ENCODE data around the gene TPRN.

Gene TPRN

DNA sequence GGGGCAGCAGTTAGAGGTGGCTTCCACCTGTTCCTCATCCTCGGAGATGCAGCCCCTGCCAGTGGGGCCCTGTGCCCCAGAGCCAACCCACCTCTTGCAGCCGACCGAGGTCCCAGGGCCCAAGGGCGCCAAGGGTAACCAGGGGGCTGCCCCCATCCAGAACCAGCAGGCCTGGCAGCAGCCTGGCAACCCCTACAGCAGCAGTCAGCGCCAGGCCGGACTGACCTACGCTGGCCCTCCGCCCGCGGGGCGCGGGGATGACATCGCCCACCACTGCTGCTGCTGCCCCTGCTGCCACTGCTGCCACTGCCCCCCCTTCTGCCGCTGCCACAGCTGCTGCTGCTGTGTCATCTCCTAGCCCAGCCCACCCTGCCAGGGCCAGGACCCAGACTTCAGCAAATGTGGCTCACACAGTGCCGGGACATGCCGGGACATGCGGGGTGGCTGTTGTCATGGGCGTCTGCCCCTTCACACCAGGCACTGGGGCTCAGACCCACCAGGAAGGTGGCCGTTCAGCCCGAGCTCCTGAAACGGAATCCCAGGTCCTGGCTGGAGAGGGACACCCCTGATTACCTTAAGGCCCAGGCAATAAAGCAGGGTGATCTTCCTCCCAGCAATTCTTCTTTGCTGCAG is 25.3 kb upstream of the TPRN start:
- no peak for DNase-seq (ENCODE audit: low spot score)

DNA sequence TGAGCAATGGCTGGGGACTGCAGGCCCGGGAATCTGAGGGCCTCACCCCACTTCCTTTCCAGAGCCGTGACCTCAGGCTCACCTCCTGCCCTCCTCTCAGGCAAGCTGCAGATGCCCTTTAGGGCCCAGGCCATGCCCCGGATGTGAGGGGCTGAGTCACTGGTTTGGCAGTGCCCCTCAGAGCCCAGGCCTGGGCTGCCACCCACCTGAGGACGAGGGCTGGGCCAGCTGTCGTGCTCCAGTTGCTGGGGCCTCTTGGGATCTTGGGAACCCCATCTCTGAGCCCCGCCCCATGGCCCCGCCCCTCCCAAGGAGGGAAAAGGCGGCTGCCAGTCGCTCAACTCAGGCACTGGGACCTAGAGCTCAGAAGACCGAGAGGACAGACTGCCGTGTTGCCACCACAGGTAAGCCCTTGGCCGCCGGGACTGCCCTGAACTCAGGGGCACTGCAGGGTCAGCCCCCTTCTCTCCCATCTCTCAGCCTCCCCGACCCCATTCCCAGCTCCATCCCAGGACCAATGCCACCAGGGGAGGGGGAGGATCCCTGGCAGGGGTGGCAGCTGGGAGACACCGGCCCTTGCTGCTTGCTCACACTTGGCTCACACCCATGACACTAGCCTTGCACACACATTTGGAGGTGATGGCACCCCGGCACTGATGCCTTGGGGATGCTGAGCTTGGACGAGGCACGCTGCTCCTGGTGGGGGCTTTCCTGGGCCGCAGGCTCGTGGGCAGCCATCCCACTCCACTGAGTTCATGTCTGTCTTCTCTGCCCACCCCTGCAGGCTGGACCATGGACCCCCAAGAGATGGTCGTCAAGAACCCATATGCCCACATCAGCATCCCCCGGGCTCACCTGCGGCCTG is 24.5 kb upstream of the TPRN start, which contains the start of gene CYSRT1:
CYSRT1 (plus strand) TSS at position 345 of the 865 bp plus-strand sequence; CDS start at position 793, 448 bp downstream.
- no peak for DNase-seq (ENCODE audit: low spot score)

DNA sequence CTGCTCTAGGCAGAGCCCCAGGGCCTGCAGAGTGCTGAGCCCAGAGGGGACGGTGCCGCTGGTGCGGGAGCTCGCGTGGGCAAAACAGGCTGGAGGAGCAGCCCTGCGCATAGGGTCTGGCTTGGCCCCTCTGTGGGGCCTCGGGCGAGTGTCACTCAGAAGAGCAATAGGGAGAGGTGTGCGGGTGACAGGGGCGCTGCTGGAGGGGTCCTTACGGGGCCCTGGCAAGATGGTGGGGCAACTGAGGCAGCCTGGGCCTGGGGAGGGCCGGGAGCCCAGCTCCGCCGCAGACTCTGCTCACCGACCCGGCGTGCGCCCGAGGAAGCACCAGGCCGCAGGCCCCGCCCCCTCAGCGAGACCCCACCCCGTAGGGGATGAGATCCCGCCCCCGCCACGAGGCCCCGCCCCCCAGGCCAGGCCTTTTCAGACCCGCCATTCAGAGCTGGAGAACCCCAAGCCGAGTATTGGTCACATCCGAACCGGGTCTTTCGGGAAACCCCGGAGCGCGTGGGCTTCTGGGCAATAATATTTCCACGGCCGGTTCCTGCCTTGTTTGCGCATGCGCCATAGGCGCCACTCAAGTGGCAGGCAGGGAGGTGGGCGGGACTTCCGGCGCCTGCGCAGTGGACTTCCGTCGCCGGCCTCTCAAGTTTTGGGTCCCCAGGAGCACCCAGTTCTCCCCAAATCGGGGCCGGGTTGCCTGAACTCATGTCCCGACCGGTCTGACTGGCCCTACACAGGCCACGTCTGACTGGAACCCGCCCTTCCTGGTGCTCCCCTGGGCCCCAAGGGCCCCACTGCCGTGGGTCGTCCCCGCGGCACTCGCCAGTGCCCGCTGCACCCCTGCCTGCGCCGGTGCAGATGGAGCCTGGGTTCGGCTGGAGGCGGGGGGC is 22.8 kb upstream of the TPRN start:
- DNase-seq (ENCODE audit: low spot score), result peak; percentile 99

DNA sequence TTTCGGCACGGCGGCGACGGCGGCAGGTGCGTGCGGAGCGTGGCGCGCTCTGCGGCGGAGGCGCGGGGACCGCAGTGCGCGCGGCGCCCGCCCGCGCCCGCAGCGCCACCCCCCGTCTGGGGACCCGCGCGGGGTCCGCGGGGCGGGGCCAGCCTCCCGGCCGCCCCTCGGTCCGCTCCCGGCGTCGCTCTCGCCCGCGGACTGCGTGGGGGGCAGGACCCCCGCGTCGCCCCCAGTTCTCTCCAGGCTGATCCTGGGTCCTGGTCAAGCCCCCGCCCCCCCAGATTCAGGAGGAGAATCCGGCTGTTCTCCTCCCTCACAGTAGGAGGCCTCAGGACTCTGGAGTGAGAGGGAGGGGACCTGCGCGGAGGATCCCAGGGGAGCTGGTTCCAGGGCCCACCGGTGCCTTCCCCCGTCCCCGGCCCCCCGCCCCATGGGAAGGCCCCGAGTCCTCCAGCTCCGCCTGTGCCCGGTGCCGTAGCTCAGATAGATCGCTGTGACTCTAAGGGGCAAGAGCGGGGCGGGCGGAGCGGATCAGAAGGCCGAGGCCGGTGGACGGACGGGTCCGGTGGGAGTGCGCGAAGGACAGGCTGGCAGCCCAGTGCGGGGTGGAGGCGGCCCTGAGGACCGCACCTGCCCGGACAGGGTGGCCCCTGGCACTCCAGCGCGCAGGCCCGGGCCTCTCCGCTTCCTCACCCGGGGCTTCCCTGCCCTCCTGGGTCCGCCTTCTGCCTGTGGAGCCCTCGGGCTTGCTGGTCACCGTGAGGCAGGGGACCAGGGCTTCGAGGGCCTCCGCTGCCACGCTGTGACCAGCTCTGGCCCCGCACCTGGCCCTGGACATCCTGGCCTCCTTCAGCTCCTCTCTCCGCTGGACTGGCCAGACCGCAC is 21.9 kb upstream of the TPRN start, which contains the start of gene RNF208:
RNF208 (minus strand) TSS at position 51 of the 888 bp plus-strand sequence. CDS start 1,028 bp downstream, outside the sequence.
- DNase-seq (ENCODE audit: low spot score), result no peak

DNA sequence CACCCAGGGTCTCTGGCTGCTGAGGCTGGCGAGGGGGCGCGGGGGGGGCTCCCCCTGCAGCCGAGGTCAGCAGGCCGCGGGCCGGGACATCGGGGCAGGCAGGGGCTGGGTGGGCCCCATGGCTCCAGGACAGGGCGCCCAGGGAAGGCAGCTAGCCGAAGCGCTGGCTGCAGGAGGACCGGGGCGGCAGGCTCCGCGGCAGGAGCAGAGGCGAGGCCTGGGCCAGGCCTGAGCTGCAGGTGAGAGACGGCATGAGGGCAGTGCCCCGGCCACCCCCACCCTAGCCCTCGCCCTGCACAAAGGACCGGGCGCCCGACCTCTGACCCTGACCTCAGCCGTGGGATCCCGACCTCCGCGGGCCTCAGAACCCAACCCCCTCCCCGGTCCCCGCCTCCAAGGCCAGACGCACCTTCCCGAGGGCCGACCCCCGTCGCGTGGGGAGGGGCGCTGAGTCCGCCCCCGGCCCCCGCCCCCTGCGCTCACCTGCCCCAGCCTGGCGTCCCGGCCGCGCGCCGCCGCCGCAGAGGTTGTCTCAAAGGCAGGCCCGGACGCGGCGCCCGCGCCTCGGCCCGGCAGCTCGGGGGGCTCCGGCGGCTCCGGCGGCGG is 21.1 kb upstream of the TPRN start:
- DNase-seq (ENCODE audit: low spot score), result no peak

DNA sequence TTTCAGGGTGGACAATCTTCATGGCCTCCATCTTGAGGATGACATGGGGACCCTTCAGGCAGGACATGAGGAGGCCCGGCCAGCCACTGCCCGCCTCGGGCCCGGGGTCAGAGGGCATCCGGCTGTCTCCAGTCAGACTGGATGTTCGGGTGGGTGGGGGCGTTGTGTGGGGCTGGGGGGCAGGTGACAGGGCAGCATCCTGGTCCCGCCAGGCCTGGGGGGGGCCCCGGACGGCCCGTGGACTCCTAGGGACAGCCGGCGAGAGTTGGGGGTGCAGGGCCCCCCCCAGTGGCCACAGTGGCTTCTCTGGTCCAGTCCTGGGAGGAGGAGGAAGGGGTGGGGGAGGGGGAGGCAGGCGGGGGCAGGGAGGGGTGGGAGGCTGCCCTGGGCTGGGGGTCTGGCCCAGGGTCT is 20.6 kb upstream of the TPRN start:
- no peak for DNase-seq (ENCODE audit: low spot score)

DNA sequence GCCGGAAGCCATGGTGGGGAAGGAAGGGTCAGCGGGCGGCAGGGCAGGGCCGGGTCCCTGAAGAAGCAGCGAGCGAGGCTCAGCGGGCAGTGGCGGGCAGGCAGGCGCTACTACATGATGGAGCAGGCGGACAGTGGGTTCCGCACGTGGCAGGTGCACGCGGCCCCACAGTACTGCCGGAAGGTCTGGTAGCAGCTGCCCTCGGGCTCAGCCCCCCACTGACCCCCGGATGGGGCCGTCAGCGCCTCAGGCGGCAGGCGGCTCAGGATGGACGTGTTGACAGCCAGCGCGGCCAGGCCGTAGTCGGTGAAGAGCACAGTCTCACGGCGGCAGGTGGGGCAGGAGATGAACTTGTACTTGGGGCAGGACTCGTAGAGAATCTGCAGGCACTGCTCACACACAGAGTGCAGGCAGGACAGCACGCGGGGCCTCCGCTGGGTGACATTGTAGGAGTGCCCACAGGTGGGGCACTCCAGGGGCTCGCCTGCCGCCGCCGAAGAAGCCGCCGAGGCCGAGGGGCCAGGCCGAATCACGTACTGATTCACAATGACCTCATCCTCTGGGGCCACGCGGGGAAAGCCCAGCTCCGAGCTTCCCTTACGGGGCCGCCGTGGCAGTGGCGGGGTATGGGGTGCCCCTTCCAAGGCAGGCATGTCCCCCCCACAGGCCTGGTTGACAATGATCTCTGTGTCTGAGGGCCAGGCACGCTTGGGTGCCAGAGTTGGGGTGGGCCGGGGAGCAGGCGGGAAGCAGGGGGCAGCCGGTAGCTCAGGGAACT is 20.0 kb upstream of the TPRN start:
- DNase-seq (ENCODE audit: low spot score), result no peak

DNA sequence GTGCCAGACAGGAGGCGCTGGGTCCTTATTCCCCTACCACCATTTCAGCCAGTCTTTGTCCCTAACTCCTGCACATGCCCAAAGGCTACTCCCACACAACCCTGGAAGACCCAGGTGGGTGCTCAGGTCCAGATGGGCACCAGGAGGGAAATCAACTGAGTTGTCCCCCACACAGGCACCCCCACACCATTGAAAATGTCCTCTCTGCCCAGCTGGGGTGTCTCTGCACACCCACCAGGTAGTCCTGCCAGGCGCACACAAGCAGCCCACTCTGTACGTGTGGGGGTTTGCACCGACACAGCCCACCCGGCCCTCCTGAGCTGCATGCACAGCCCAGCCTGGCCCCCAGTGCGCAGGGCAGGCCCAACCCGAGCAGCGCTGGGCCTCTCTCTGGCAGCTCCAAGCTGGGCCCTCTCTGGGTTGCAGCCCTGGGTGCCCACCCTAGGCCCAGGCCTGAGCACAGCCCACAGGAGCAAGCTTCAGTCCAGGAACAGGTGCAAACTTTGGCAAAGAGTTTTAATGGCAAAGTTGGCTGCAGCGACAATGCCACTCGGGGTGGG is 19.3 kb upstream of the TPRN start:
- DNase-seq (ENCODE audit: low spot score), result no peak

DNA sequence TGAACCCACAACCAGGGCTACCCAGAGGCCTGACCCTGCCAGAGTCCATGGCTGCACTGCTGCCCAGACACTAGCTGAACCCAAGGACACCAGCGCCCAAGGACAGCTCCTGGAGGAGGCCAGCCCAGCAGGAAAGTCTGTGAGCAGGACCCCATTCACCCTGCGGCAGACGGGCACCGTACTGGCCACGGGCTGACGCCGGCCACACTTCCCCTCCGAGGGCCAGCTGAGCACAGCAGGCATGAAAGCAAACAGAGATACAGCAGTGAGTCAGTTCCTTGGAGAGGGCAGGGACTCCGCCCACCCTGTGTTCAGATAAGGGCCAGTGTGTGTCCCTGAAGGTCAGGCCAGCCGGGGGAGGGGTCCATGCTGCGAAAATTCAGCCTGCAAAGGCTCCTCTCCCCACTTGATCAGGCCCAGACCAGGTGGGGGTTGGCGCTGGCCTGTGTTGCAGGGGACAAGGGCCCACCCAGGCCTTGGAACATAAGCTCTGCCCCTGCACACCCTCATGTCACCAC is 18.3 kb upstream of the TPRN start:
- DNase-seq (ENCODE audit: low spot score), result no peak

DNA sequence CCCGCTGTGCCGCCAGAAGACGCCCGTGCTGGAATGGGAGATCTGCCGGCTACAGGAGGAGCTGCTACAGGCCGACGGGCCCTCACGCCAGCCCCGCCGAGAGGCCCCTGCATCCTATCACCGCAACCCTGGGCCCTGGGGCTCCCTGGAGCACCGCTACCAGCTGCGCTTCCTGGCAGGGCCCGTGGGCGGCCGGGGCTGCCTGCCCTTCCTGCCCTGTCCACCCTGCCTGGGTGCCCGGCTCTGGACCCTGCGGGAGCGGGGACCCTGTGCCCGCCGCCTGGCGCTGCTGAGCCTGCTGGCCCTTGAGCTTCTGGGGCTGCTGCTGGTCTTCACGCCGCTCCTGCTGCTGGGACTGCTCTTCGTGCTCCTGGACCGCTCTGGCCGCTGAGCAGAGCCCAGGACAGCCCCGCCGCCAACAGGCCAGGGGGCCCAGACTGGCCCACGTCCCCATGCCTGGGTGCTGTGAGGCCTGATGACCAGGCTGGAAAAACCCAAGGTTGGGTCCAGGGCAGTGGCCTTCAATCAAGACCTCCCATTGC is 17.7 kb upstream of the TPRN start:
- DNase-seq (ENCODE audit: low spot score), result no peak

DNA sequence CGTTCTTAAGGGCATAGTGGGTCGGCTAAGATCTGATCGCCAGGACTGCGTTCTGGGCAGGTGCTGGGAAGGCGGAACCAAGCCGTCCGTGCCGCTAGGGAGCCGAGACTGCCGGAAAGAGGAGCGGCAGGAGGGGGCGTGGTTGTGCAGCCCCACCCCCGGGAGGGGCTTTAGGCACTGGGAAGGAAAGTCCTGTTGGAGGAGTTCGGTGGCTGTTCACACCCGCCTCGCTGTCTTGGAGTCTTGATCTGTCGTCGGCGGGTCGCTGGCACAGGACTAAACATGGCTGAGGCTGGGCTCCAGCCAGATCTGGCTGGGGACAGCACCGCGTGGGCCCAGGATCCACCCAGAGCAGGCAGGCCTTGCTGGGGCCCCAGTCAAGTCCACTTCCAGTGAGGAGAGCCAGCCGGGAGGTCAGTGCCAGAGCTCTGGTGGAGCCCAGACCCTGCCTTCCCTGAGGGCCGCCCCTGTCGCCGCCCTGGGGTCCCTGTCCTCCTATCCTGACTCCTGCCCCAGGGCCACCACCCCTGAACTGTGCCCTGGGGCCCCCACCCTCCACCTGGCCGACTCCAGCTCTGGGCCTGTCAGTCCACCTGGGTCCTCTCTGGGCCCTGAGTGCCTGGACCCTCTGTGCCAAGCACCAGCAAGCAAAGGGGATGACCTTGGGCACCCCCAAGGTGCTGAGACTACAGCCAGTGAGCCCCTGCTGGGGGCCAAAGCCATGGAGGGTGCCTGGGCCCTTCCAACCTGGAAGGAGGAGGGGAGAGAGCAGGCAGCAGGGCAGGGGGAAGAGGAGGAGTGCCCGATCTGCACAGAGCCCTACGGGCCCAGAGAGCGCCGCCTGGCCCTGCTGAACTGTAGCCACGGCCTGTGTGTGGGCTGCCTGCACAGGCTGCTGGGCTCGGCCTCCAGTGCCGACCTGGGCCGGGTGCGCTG is 17.0 kb upstream of the TPRN start:
- DNase-seq (ENCODE audit: low spot score), result peak; percentile 82

DNA sequence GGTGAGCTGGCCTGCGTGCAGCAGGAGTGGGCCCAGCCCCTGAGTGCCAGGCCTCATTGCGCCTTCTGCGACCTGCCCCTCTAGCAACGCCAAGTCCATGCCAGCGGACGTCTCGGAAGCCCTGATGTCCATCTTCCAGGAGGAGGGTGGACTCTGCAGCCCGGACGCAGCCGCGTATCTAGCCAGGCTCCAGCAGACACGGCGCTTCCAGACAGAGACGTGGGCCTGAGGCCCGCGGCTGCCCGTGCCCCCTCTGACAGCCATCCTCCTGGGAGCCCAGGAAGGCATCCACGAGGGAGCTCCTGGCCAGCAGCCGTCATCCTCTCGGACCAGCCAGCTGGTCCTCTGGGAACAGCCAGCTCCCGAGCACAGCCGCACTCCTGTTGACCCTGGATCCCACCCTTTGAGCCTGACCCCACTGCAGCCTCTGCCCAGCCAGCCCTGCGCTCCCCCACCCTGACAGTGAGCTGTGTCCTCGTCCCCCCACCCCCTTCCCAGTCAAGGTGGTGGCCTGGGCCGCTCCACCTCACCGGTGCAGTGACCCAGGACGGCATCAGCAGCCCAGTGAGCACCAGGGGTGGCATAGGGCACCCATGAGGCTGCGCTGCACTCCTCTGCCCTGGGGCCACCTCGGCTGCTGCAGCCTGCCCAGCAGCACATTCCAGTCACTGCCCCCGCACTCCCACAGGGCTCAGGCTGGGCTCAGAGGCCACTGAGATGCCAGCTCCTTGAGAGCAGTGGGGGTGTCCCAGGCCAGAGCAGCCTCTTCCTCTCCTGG is 15.8 kb upstream of the TPRN start:
- no peak for DNase-seq (ENCODE audit: low spot score)

DNA sequence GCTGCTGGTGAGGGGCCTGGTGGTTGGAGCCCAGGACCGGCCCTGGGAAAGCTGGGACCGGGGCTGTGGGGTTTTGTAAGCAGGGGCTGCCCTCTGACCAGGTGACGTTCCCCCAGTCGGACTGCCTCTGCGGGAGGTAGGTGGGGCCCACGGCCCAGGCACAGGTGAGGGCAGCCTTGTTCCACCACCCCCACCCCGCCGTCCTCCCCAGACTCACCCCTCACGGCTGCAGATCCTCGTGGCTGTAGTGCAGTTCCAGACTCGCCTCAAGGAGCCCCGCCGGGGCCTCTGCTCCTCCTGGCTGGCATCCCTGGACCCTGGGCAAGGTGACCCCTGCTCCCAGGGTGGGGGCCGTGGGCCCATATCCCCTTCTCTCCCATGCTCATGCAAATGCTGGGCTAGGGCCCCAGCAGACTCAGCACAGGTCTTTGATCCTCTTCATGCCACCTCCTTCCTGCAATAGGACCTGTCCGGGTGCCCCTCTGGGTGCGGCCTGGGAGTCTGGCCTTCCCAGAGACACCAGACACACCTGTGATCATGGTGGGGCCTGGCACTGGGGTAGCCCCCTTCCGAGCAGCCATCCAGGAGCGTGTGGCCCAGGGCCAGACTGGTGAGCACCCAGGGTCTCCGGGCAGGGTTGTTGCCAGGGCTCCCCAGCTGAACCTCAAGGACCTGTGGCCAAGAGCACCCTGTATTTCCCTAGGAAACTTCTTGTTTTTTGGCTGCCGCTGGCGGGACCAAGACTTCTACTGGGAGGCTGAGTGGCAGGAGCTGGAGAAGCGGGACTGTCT is 14.8 kb upstream of the TPRN start:
- DNase-seq (ENCODE audit: low spot score), result no peak

DNA sequence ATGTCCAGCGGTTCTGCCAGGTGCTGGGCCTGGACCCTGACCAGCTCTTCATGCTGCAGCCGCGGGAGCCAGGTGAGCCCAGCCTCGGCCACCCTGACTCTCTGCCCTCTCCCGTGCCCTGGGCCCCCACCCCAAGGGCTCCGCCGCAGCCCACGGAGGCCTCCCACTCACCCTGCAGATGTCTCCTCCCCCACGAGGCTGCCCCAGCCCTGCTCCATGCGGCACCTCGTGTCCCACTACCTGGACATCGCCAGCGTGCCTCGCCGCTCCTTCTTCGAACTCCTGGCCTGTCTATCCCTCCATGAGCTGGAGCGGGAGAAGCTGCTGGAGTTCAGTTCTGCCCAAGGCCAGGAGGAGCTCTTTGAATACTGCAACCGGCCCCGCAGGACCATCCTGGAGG is 14.1 kb upstream of the TPRN start:
- no peak for DNase-seq (ENCODE audit: low spot score)

DNA sequence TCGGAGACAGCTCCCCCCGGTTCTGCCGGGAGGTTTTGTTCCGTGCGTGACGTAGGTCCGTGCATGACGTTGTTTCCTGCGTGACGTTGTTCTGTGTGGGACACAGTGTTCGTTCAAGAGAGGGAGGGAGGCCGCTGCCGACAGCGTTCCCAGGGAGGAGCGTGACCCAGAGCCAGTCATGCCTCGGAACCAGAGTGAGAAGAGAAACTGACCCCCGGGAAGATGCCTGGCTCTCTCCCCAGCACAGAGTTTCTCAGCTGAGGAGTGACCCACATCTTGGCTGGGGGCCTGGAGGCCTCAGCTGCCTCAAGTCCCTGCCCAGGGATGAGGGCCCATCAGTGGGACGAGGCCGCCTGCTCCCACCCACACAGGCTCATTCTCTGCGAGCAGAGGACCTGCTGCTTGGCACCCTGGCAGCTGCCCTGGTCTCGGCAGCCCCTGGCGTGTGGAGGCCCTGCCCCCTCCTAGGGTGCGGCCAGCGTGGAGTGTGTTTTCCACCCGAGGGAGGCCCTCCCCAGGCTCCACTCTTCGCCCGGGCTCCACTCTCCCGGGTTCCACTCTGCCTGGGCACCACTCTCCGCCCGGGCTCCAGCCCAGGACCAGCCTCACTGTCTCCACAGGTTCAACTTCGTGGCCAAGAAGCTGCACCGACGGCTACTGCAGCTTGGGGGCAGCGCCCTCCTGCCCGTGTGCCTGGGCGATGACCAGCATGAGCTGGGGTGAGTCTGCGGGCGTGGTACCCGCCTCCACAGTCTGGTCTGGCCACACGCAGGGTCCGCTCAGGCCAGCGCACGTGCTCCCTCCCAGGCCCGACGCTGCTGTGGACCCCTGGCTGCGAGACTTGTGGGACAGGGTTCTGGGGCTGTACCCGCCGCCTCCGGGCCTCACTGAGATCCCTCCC is 12.9 kb upstream of the TPRN start:
- peak; percentile 18 for DNase-seq (ENCODE audit: low spot score)

Data from AG20443 (cell line).